ENCODE data around the gene TMC5.
"Not testable (repeated sequence)": the region's sequence is repeated elsewhere in the genome, so short reads cannot be mapped to it uniquely, and the experiment has no call there.

TMC5 gene

GRCh38 chr16:19380328-19380727, 37.4 kb upstream of the TMC5 start:
- no peak for DNase-seq (ENCODE audit: extremely low read depth, low read depth)
- no peak overlapping the region for H3K4me3 ChIP-seq (replicated peaks; ENCODE audit: low read depth, low read length)
- no peak for TF ChIP-seq CTCF (IDR thresholded peaks at IDR 0.05; ENCODE audit: low read depth, low read length, missing control alignments)

- TF ChIP-seq CTCF (IDR thresholded peaks at IDR 0.05; ENCODE audit: low read depth, low read length, missing control alignments), result no peak
- no peak for DNase-seq (ENCODE audit: extremely low read depth, low read depth)
Measured at GRCh38 chr16:19382084-19382801, 35.4 kb upstream of the TMC5 start.

GRCh38 chr16:19382887-19383816, 34.5 kb upstream of the TMC5 start:
- no peak for DNase-seq (ENCODE audit: extremely low read depth, low read depth)
- no peak overlapping the region for H3K4me3 ChIP-seq (replicated peaks; ENCODE audit: low read depth, low read length)
- TF ChIP-seq CTCF (IDR thresholded peaks at IDR 0.05; ENCODE audit: low read depth, low read length, missing control alignments), result no peak

More at GRCh38 chr16:19382084-19382801, 35.4 kb upstream of the TMC5 start:
- H3K4me3 ChIP-seq (replicated peaks; ENCODE audit: low read depth, low read length), result no peak overlapping the region

GRCh38 chr16:19384656-19385055, 33.0 kb upstream of the TMC5 start:
- TF ChIP-seq CTCF (IDR thresholded peaks at IDR 0.05; ENCODE audit: low read depth, low read length, missing control alignments), result no peak
- H3K4me3 ChIP-seq (replicated peaks; ENCODE audit: low read depth, low read length), result no peak overlapping the region
- no peak for DNase-seq (ENCODE audit: extremely low read depth, low read depth)

GRCh38 chr16:19386525-19386924, 31.2 kb upstream of the TMC5 start:
- no peak for TF ChIP-seq CTCF (IDR thresholded peaks at IDR 0.05; ENCODE audit: low read depth, low read length, missing control alignments)
- no peak for DNase-seq (ENCODE audit: extremely low read depth, low read depth)
- H3K4me3 ChIP-seq (replicated peaks; ENCODE audit: low read depth, low read length), result no peak overlapping the region

- no peak for DNase-seq (ENCODE audit: extremely low read depth, low read depth)
- TF ChIP-seq CTCF (IDR thresholded peaks at IDR 0.05; ENCODE audit: low read depth, low read length, missing control alignments), result peak; percentile 54
Measured at GRCh38 chr16:19389246-19389645, 28.4 kb upstream of the TMC5 start.

GRCh38 chr16:19391185-19391776, 26.4 kb upstream of the TMC5 start:
- not testable (repeated sequence) for DNase-seq (ENCODE audit: extremely low read depth, low read depth); H3K4me3 ChIP-seq (replicated peaks; ENCODE audit: low read depth, low read length)

More at GRCh38 chr16:19389246-19389645, 28.4 kb upstream of the TMC5 start:
- no peak overlapping the region for H3K4me3 ChIP-seq (replicated peaks; ENCODE audit: low read depth, low read length)
